HG03432 (cell line): Measurements from ENCODE around the gene KCNF1.

Experiments
- ATAC-seq: cut with Tn5 transposase; IDR thresholded peaks from one replicate; pipeline ENCODE4 v1.9.1; 2021; ENCODE audit warnings: mild to moderate bottlenecking, moderate library complexity; ENCODE audit not compliant: unreplicated experiment

The KCNF1 gene

DNA sequence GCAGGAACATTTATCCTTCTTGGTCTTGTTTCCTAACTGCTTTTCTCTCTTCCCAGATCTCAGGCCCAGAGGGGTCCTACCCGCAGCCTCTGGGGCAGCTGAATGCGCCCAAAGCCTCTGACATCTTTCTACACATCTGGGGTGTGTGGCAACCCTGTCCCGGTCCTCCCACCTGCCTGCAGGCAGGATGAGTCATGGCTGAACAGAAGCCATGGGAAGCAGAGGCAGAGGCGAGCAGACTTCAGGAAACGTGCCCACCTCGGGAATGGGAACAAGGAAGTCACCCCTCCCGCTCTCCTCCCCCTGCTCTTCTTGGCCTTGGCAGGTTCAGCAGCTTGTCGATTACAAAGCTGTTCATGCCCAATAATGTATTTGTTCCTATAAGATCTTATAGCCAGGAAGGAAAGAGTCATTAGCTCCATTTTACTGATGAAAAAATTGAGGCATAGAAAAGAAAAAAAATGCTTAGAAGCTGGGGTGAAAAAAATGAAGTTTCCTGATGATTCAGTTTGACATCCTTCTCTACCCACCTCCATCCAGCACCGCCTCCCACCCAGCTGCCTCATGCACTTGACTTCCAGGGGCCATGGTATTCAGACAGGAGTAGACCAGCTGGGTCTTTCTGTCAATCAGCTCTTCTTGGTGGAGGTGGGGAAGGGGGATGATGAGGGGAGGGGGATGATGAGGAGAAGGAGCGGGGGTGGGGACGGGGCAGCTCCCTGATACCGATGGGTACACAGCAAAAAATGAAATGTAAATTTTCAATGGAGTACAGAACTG is 10.4 kb upstream of the KCNF1 start:
- ATAC-seq = no peak

GRCh38 chr2:10903861-10904210 is 7.9 kb upstream of the KCNF1 start:
- no peak for ATAC-seq

- ATAC-seq = no peak
Observed at GRCh38 chr2:10904455-10904854, 7.3 kb upstream of the KCNF1 start.

DNA sequence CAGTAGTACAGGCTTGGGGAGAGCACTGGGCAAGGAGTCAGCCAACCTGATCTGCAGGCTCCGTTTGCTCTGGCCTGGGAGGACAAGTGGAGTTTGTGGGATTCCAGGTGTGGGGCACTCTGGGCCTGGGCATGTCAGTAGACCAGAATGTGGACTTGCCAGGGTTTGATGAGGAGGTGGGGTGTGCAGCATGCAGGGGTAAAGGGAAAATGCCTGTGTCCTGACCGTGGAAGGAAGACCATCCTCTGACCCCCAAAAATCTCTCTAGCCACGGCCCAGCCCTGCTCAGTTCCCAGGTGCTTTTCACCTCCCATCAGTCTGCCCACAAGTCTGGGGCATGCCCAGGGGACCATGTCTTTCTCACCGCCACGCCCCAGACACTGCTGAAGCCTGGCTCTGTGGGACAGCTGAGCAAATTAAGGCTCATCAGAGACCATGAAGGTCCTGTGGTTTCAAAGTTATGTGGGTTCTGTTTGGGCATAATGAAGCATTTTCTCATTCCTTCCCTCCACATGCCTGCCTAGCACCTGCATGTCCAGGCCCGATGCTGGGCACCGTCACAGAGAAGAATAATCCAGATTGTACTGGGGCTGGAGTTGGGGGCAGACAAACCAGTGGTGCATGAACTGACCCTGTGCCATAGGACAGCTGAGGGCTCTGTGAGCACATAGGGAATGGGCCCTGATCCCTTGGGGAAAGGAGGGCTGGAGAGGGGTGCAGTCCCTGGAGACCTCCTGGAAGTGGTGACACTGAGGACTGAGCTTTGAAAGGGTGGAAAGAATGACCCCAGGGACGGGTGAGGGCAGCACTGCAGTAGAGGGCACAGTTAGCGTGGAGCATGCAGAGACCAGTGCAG is 6.5 kb upstream of the KCNF1 start:
- no peak for ATAC-seq

- no peak for ATAC-seq
Observed at GRCh38 chr2:10905862-10906143, 5.9 kb upstream of the KCNF1 start.

GRCh38 chr2:10906926-10907625 is 4.7 kb upstream of the KCNF1 start:
- ATAC-seq = no peak

- no peak for ATAC-seq
Observed at GRCh38 chr2:10908195-10908594, 3.5 kb upstream of the KCNF1 start.

DNA sequence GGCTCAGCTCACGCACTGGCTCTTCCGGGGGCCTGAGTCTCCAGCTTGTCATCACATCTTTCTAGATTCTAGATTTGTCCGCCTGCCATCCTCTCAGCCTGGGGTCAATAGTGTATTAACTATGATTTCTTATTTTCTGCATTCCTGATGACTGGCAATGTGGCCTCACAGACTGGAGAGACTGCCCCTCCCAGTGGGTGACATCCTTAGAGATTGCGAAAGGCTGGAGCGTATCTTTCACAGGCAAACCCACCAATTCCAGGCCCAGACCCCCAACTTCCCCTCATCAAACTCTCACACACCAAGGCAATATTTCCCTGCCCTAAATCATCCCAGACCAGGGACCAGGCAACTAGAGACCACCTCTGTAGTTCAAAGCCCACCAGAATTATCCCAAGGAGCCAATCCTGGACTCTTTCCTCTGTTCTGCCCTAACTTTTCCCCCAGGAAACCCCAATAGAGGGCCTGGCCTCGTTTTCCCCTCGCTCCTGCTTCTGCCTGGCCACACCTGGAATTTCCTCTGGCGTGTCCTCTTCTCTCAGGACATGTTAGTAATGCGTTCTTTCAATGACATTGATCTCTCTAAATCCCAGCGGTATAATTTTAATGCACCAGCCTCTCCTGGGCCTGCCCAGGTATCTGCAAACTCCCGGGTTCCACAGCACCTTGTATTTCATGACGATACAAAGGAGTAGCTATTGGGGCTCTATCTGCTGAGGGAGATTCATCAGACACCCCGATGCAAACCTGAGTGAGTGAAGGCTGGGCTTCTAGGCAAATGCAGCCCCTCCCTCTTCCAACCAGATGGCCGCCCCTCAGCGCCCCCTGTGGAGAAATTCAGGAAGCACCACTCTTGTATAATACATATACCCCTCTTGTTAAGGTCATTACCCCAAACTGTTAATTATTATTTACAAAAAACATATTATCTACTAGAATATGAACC is 2.4 kb upstream of the KCNF1 start:
- no peak for ATAC-seq

- ATAC-seq = no peak
Observed at GRCh38 chr2:10909996-10910341, 1.8 kb upstream of the KCNF1 start.

DNA sequence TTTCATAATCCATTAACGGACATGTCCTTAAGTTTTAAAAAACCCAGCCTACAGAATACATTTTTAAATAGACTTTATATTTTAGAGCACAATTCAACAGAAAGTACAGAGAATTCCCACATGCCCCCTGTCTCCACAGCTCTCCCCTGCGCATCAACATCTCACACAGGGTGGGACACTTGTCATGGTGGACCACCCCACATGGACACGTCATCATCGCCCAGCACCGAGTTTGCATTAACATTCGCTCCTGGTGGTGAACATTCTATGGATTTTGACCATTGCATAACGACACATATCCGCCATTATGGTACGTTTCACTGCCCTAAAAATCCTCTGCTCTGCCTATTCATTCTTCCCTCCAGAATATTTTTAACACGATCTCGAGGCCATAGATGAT is 1.1 kb upstream of the KCNF1 start:
- ATAC-seq = no peak

GRCh38 chr2:10912076-10912731 is 470 bp downstream of the KCNF1 start:
- no peak for ATAC-seq

DNA sequence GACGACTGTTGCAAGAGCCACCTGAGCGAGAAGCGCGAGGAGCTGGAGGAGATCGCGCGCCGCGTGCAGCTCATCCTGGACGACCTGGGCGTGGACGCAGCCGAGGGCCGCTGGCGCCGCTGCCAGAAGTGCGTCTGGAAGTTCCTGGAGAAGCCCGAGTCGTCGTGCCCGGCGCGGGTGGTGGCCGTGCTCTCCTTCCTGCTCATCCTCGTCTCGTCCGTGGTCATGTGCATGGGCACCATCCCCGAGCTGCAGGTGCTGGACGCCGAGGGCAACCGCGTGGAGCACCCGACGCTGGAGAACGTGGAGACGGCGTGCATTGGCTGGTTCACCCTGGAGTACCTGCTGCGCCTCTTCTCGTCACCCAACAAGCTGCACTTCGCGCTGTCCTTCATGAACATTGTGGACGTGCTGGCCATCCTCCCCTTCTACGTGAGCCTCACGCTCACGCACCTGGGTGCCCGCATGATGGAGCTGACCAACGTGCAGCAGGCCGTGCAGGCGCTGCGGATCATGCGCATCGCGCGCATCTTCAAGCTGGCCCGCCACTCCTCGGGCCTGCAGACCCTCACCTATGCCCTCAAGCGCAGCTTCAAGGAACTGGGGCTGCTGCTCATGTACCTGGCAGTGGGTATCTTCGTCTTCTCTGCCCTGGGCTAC is 1.2 kb downstream of the KCNF1 start:
- ATAC-seq = no peak

- ATAC-seq = no peak
Observed at GRCh38 chr2:10913501-10914271, 2.0 kb downstream of the KCNF1 start.

- ATAC-seq = no peak
Observed at GRCh38 chr2:10914272-10914693, 2.5 kb downstream of the KCNF1 start.

GRCh38 chr2:10915236-10915635 is 3.5 kb downstream of the KCNF1 start:
- no peak for ATAC-seq

DNA sequence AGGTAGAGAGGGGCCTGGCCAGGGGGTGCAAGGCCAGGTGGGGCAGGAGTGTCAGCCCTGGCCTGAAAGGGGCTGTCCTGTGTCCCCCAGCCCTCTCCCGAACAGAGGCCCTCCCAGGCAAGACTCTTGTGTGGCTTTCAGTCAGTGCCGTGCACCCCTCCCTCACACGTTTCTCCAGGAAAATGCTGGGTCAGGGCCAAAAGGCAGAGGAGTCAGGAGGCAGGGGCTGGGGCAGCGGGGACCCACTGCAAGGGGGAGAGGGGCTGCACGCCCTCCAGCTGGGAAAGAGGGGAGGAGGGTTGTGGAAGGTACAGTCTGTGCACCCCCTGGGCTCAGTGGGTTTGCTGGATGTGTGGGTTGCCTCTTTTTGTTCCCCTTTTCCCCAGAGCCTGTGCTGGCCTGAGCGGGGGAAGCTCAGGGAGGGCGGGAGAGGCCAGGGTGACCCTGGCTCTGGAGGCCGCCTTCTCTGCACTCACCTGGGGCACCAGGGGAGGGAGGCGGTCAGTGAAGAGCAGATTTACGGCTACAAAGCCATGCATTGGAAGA is 4.1 kb downstream of the KCNF1 start:
- no peak for ATAC-seq

- no peak for ATAC-seq
Observed at GRCh38 chr2:10916953-10917352, 5.2 kb downstream of the KCNF1 start.

DNA sequence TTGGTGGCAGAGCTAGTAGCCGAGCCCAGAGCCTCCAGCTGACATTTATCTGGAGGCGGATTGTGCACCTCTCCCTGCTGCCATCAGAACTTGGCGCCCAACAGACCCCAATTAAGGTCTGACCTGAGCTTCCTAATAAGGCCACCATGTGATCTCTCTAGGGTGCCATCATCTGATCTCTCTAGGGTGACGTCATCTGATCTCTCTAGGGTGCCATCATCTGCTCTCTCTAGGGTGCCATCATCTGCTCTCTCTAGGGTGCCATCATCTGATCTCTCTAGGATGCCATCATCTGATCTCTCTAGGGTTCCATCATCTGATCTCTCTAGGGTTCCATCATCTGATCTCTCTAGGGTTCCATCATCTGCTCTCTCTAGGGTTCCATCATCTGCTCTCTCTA is 6.2 kb downstream of the KCNF1 start:
- no peak for ATAC-seq
